ENCODE data around the gene RXFP1.
A peak's percentile ranks its signal among the peaks of the same experiment; 100 is the strongest.

The RXFP1 gene

DNA sequence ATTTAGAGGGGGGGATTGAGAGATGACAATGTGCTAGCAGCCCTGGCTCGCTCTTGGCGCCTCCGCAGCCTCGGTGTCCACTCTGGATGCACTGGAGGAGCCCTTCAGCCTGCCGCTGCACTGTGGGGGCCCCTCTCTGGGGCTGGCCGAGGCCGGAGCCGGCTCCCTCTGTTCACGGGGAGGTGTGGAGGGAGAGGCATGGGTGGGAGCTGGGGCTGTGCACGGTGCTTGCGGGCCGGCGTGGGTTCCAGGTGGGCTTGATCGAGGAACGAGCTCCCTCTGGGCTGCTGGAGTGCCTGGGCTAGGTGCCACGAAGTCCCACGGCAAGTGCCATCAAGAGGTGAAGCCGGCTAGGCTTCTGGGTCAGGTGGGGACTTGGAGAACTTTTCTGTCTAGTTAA is 143.1 kb downstream of the RXFP1 start:
- CTCF ChIA-PET: interaction anchor here (0.8 to 1.3 kb wide), 3 partner anchors 40 to 86 kb away, joined by 3 to 4 read pairs (median 3); no protein-coding TSS in a partner anchor
- Histone ChIP-seq H3K4me1 (ENCODE audit: control extremely low read depth in 1 of 4, control insufficient read depth in 4 of 4, insufficient read depth in 4 of 4, low read length in 3 of 4) (peaks cover 0 to 17% (median 13%) of the 10 kb centered on the region in 4 experiments), H3K9me3 (ENCODE audit: control extremely low read depth in 1 of 5, control insufficient read depth in 4 of 5, insufficient read depth in 2 of 5, low read depth in 1 of 5, low read length in 4 of 5) (no peaks in the 10 kb centered on the region), H3K27me3 (replicated peaks in 2 of 5; ENCODE audit: control insufficient read depth in 4 of 5, insufficient read depth in 5 of 5, low read length in 4 of 5) (no peaks in the 10 kb centered on the region), H3K4me3 (ENCODE audit: control insufficient read depth in 1 of 7, extremely low read depth in 1 of 7, insufficient read depth in 4 of 7, low read depth in 2 of 7, low read length in 6 of 7) (no peak overlapping the region), H3K27ac (ENCODE audit: insufficient read depth in 1 of 2, low read depth in 1 of 2, low read length in 2 of 2, poor library complexity in 1 of 2, severe bottlenecking in 2 of 2) (no peak overlapping the region), H3K36me3 (ENCODE audit: control insufficient read depth in 4 of 4, insufficient read depth in 4 of 4, low read length in 3 of 4) (peaks cover 0 to 4% (median 0%) of the 10 kb centered on the region in 4 experiments)
- 96% methylated on average over 13 of the region's 18 CpGs for WGBS (ENCODE audit: insufficient coverage)
- no peak for DNase-seq
- POLR2A ChIA-PET: no interaction called here

DNA sequence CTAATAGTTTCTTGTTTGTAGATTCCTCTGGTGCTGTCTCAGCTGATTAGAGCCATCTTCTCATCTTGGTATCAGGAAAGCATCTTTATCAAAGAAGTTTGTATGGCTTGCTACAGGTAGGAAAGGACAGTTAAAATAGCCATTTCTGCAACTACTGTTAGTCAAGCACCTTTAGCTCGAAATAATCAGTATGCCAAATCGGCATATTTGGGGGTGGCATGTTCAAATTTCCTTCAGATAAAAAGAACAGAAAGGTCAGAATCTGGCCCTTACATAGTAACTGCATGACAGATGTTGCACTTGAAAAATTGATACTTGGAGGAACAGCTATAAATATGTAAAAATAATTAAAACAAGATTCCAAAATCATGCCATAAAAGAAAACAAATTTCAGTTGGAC is 145.2 kb downstream of the RXFP1 start:
- Histone ChIP-seq H3K4me1 (ENCODE audit: control extremely low read depth in 1 of 4, control insufficient read depth in 4 of 4, insufficient read depth in 4 of 4, low read length in 3 of 4) (peaks cover 9 to 28% (median 22%) of the 10 kb centered on the region in 4 experiments), H3K36me3 (ENCODE audit: control insufficient read depth in 4 of 4, insufficient read depth in 4 of 4, low read length in 3 of 4) (peaks cover 0 to 4% (median 0%) of the 10 kb centered on the region in 4 experiments), H3K27me3 (replicated peaks in 2 of 5; ENCODE audit: control insufficient read depth in 4 of 5, insufficient read depth in 5 of 5, low read length in 4 of 5) (no peaks in the 10 kb centered on the region), H3K4me3 (ENCODE audit: control insufficient read depth in 1 of 7, extremely low read depth in 1 of 7, insufficient read depth in 4 of 7, low read depth in 2 of 7, low read length in 6 of 7) (no peak overlapping the region), H3K27ac (ENCODE audit: insufficient read depth in 1 of 2, low read depth in 1 of 2, low read length in 2 of 2, poor library complexity in 1 of 2, severe bottlenecking in 2 of 2) (no peak overlapping the region), H3K9me3 (ENCODE audit: control extremely low read depth in 1 of 5, control insufficient read depth in 4 of 5, insufficient read depth in 2 of 5, low read depth in 1 of 5, low read length in 4 of 5) (no peaks in the 10 kb centered on the region)
- ChIA-PET POLR2A (no interaction called here), CTCF (interaction anchor here (0.7 to 1.3 kb wide), 4 partner anchors 9 to 534 kb away, joined by 3 to 5 read pairs (median 3); no protein-coding TSS in a partner anchor)
- DNase-seq: no peak
- WGBS (ENCODE audit: insufficient coverage): 100% methylated on average over 2 of the region's 2 CpGs

DNA sequence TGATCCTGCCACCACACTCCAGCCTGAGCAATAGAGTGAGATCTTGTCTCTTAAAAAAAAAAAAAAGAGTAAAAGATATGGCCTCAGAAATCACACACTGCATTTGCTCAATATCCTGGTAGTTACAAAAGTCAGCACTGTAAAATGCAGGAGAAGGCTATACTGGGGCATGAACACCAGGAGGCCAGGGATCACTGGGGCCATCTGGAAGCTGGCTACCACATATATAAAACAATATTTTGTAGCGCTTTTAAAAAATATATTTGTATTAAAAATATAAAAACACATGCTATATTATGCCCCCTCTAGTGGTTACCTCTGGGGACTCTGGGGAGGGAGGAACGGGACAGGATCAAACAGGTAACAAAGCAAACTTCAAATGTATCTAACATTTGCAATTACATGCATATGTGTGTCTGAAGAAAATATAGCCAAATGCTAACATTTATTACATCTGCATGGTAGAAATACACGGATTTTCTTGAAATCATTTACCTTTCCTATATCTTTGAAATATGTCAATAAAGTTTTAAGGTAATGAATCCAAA is 146.0 kb downstream of the RXFP1 start:
- CTCF ChIA-PET: interaction anchor here (0.8 to 1.4 kb wide), 4 partner anchors 10 to 407 kb away, joined by 3 to 5 read pairs (median 4); no protein-coding TSS in a partner anchor
- Histone ChIP-seq H3K4me3 (ENCODE audit: control insufficient read depth in 1 of 7, extremely low read depth in 1 of 7, insufficient read depth in 4 of 7, low read depth in 2 of 7, low read length in 6 of 7) (no peak overlapping the region), H3K9me3 (ENCODE audit: control extremely low read depth in 1 of 5, control insufficient read depth in 4 of 5, insufficient read depth in 2 of 5, low read depth in 1 of 5, low read length in 4 of 5) (no peaks in the 10 kb centered on the region), H3K27ac (ENCODE audit: insufficient read depth in 1 of 2, low read depth in 1 of 2, low read length in 2 of 2, poor library complexity in 1 of 2, severe bottlenecking in 2 of 2) (no peak overlapping the region), H3K36me3 (ENCODE audit: control insufficient read depth in 4 of 4, insufficient read depth in 4 of 4, low read length in 3 of 4) (peaks cover 0 to 4% (median 0%) of the 10 kb centered on the region in 4 experiments), H3K27me3 (replicated peaks in 2 of 5; ENCODE audit: control insufficient read depth in 4 of 5, insufficient read depth in 5 of 5, low read length in 4 of 5) (no peaks in the 10 kb centered on the region), H3K4me1 (ENCODE audit: control extremely low read depth in 1 of 4, control insufficient read depth in 4 of 4, insufficient read depth in 4 of 4, low read length in 3 of 4) (peaks cover 9 to 34% (median 25%) of the 10 kb centered on the region in 4 experiments)
- peak; percentile 67 to 76 (median 74) for DNase-seq
- POLR2A ChIA-PET: no interaction called here
- whole genome bisulfite sequencing (ENCODE audit: insufficient coverage): no CpG with 5 or more reads among the region's 3 CpGs

DNA sequence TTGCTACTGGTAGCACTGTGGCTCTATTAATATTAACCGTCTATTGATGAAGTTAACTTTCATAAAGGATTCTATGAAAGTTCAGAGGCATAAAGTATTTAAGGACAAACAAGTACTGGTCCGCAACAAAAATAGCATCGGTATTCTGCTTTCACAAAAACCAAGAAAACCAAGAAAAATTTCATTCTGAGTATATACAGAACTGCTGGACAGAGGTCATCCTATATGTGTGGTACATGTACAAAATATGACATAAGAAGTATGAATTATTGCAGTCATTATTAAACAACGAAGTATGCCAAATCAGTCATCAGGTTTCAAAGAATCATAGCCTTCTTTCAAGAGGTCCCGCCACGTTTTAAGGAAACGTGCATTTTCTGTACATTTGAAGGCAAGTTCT is 147.6 kb downstream of the RXFP1 start:
- 94% methylated on average over 3 of the region's 7 CpGs for WGBS (ENCODE audit: insufficient coverage)
- no peak for DNase-seq
- CTCF ChIA-PET: interaction anchor here (1.2 kb wide), 1 partner anchor 523 kb away, joined by 7 read pairs; no protein-coding TSS in a partner anchor
- Histone ChIP-seq H3K27ac (ENCODE audit: insufficient read depth in 1 of 2, low read depth in 1 of 2, low read length in 2 of 2, poor library complexity in 1 of 2, severe bottlenecking in 2 of 2) (no peak overlapping the region), H3K27me3 (replicated peaks in 2 of 5; ENCODE audit: control insufficient read depth in 4 of 5, insufficient read depth in 5 of 5, low read length in 4 of 5) (no peaks in the 10 kb centered on the region), H3K9me3 (ENCODE audit: control extremely low read depth in 1 of 5, control insufficient read depth in 4 of 5, insufficient read depth in 2 of 5, low read depth in 1 of 5, low read length in 4 of 5) (no peaks in the 10 kb centered on the region), H3K4me3 (ENCODE audit: control insufficient read depth in 1 of 7, extremely low read depth in 1 of 7, insufficient read depth in 4 of 7, low read depth in 2 of 7, low read length in 6 of 7) (no peak overlapping the region), H3K4me1 (ENCODE audit: control extremely low read depth in 1 of 4, control insufficient read depth in 4 of 4, insufficient read depth in 4 of 4, low read length in 3 of 4) (peaks cover 9 to 28% (median 18%) of the 10 kb centered on the region in 4 experiments), H3K36me3 (ENCODE audit: control insufficient read depth in 4 of 4, insufficient read depth in 4 of 4, low read length in 3 of 4) (peaks cover 0 to 4% (median 0%) of the 10 kb centered on the region in 4 experiments)
- POLR2A ChIA-PET: no interaction called here

DNA sequence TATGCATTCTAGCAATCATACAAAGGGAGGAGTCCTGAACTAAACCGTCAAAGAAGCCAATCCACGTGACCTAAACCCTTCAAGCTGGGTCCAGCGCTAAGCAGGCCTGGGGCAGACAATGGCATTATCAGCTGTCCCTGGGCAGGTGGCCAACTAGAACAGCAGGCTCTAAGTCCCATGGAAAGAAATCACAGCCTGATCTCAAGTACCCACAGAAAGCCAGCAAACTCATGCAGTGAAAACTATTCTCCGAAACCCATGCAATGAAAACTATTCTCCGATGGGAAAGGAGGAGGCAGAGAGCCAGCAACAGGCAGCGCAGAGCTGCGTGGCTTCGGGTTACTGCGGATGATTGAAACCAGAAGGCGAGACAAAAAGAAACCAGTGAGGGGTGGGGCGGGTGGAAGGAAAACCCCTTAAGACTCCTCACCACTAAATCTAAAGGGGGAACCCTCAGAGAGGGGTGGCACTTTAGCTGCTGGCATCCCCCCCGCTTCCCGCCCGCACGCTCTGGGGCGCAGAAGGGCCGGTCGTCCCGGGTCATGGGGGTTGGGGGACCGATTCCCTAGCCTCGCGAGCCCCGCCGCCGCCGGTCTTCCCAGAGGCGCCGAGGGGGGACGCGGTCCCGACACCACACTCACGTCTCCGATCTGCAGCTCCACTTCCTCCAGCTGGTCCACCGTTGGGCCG is 149.4 kb downstream of the RXFP1 start:
- ChIA-PET CTCF (interaction anchor here (0.8 to 1.5 kb wide), 4 partner anchors 14 to 417 kb away, joined by 3 to 4 read pairs (median 3); no protein-coding TSS in a partner anchor), POLR2A (no interaction called here)

DNA sequence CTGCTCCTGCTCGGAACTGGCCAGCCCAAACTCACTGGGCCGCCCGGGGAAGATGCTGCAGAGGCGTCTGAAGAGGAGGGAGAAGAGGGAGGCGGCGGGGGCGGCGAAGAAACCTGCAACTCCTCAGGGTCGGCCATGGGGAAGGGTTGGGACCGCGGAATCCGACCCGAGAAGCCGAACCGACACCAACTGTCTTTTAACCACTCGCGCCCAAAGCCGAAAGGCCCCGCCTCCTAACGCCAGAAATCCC is 149.9 kb downstream of the RXFP1 start, which contains the start of gene C4orf46:
Gene C4orf46 (minus strand): TSS at position 223 of the 250 bp plus-strand sequence. CDS start 86 bp downstream, at position 137.
- POLR2A ChIA-PET: no interaction called here
- peaks cover 9 to 21% (median 16%) of the 10 kb centered on the region in 4 experiments for H3K4me1 ChIP-seq (ENCODE audit: control extremely low read depth in 1 of 4, control insufficient read depth in 4 of 4, insufficient read depth in 4 of 4, low read length in 3 of 4)

More for the DNA sequence above, 149.4 kb downstream of the RXFP1 start:
- DNase-seq: peak; percentile 34 to 87 (median 86)
- Histone ChIP-seq H3K27me3 (replicated peaks in 2 of 5; ENCODE audit: control insufficient read depth in 4 of 5, insufficient read depth in 5 of 5, low read length in 4 of 5) (no peaks in the 10 kb centered on the region), H3K4me3 (ENCODE audit: control insufficient read depth in 1 of 7, extremely low read depth in 1 of 7, insufficient read depth in 4 of 7, low read depth in 2 of 7, low read length in 6 of 7) (peak overlapping the region; percentile 83 to 97 (median 92)), H3K36me3 (ENCODE audit: control insufficient read depth in 4 of 4, insufficient read depth in 4 of 4, low read length in 3 of 4) (peaks cover 0 to 4% (median 0%) of the 10 kb centered on the region in 4 experiments), H3K4me1 (ENCODE audit: control extremely low read depth in 1 of 4, control insufficient read depth in 4 of 4, insufficient read depth in 4 of 4, low read length in 3 of 4) (peaks cover 9 to 21% (median 16%) of the 10 kb centered on the region in 4 experiments), H3K9me3 (ENCODE audit: control extremely low read depth in 1 of 5, control insufficient read depth in 4 of 5, insufficient read depth in 2 of 5, low read depth in 1 of 5, low read length in 4 of 5) (no peaks in the 10 kb centered on the region), H3K27ac (ENCODE audit: insufficient read depth in 1 of 2, low read depth in 1 of 2, low read length in 2 of 2, poor library complexity in 1 of 2, severe bottlenecking in 2 of 2) (peak overlapping the region; percentile 70 to 95)
- WGBS (ENCODE audit: insufficient coverage): 0% methylated on average over 26 of the region's 35 CpGs

More for the DNA sequence above, 149.9 kb downstream of the RXFP1 start, which contains the start of gene C4orf46:
- CTCF ChIA-PET: interaction anchor here (1.0 to 1.5 kb wide), 2 partner anchors 13 to 417 kb away, joined by 3 to 4 read pairs; no protein-coding TSS in a partner anchor
- Histone ChIP-seq H3K9me3 (ENCODE audit: control extremely low read depth in 1 of 5, control insufficient read depth in 4 of 5, insufficient read depth in 2 of 5, low read depth in 1 of 5, low read length in 4 of 5) (no peaks in the 10 kb centered on the region), H3K27me3 (replicated peaks in 2 of 5; ENCODE audit: control insufficient read depth in 4 of 5, insufficient read depth in 5 of 5, low read length in 4 of 5) (no peaks in the 10 kb centered on the region), H3K36me3 (ENCODE audit: control insufficient read depth in 4 of 4, insufficient read depth in 4 of 4, low read length in 3 of 4) (peaks cover 0 to 4% (median 0%) of the 10 kb centered on the region in 4 experiments), H3K27ac (ENCODE audit: insufficient read depth in 1 of 2, low read depth in 1 of 2, low read length in 2 of 2, poor library complexity in 1 of 2, severe bottlenecking in 2 of 2) (peak within 1 kb of the TSS; percentile 85 to 95), H3K4me3 (ENCODE audit: control insufficient read depth in 1 of 7, extremely low read depth in 1 of 7, insufficient read depth in 4 of 7, low read depth in 2 of 7, low read length in 6 of 7) (peak within 1 kb of the TSS; percentile 83 to 97 (median 92))
- WGBS (ENCODE audit: insufficient coverage): 0% methylated on average over 13 of the region's 20 CpGs
- DNase-seq: no peak
